GM12878 (cell line): ENCODE results near the gene AGMAT. TPM values are rescaled to one million over a fixed set of nuclear protein-coding genes. Genes with fewer than 3 reads are reported as not detected.
A peak's percentile ranks its signal among the peaks of the same experiment; 100 is the strongest.

Experiments used
- ATF2 ChIP-seq: IDR thresholded peaks from 2 replicates; pipeline ENCODE4 v1.6.1; 2012; ENCODE audit warnings: low read length, inconsistent platforms
- BACH1 ChIP-seq: fragments of 450-650 bp; IDR thresholded peaks from 2 replicates; pipeline ENCODE4 v1.6.1; 2017; ENCODE audit warnings: mild to moderate bottlenecking, borderline replicate concordance
- BCL11A ChIP-seq: IDR thresholded peaks from 2 replicates; pipeline ENCODE4 v1.6.1; 2011; ENCODE audit warnings: low read depth, low read length
- CHD2 ChIP-seq: IDR thresholded peaks from 2 replicates; pipeline ENCODE4 v1.6.1; 2011; ENCODE audit warnings: low read depth, low read length, improper control_type of control experiment, borderline replicate concordance
- CREM ChIP-seq: IDR thresholded peaks from 2 replicates; pipeline ENCODE4 v1.6.1; 2014; ENCODE audit warnings: antibody characterized with exemption, low read depth
- E4F1 ChIP-seq: fragments of 450-650 bp; IDR thresholded peaks from 2 replicates; pipeline ENCODE4 v1.6.1; 2018; ENCODE audit warnings: borderline replicate concordance, mild to moderate bottlenecking; ENCODE audit not compliant: partially characterized antibody
- EED ChIP-seq: sonication (generic); IDR thresholded peaks from 2 replicates; pipeline ENCODE4 v1.6.1; 2016; ENCODE audit warnings: antibody characterized with exemption, low read depth
- HDGF ChIP-seq: fragments of 450-650 bp; IDR thresholded peaks from 2 replicates; pipeline ENCODE4 v1.6.1; 2016; ENCODE audit warnings: antibody characterized with exemption
- JUNB ChIP-seq: IDR thresholded peaks from 2 replicates; pipeline ENCODE4 v1.6.1; 2016; ENCODE audit warnings: antibody characterized with exemption, mild to moderate bottlenecking
- LARP7 ChIP-seq: fragments of 450-650 bp; IDR thresholded peaks from 2 replicates; pipeline ENCODE4 v1.6.1; 2017; ENCODE audit warnings: mild to moderate bottlenecking
- NFIC ChIP-seq: IDR thresholded peaks from 2 replicates; pipeline ENCODE4 v1.6.1; 2012; ENCODE audit warnings: low read depth, mild to moderate bottlenecking, inconsistent platforms, low read length, moderate library complexity
- PML ChIP-seq: IDR thresholded peaks from 2 replicates; pipeline ENCODE4 v1.6.1; 2012; ENCODE audit warnings: low read length, inconsistent platforms
- SIX5 ChIP-seq: IDR thresholded peaks from 2 replicates; pipeline ENCODE4 v1.6.1; 2011; ENCODE audit warnings: mild to moderate bottlenecking, low read depth, low read length, moderate library complexity; ENCODE audit not compliant: severe bottlenecking
- SMAD1 ChIP-seq: fragments of 450-650 bp; IDR thresholded peaks from 2 replicates; pipeline ENCODE4 v1.6.1; 2018; ENCODE audit warnings: mild to moderate bottlenecking, low read depth; ENCODE audit not compliant: partially characterized antibody
- STAT3 ChIP-seq: IDR thresholded peaks from 2 replicates; pipeline ENCODE4 v1.6.1; 2011; ENCODE audit warnings: low read depth, low read length, improper control_type of control experiment
- ZBTB4 ChIP-seq: fragments of 450-650 bp; formaldehyde crosslinking; IDR thresholded peaks from 2 replicates; pipeline ENCODE4 v1.4.0; 2022; ENCODE audit warnings: mild to moderate bottlenecking, moderate library complexity
- ZNF384 ChIP-seq: IDR thresholded peaks from 2 replicates; pipeline ENCODE4 v1.6.1; 2012; ENCODE audit warnings: low read depth, mild to moderate bottlenecking, low read length, improper control_type of control experiment, borderline replicate concordance
- ZNF687 ChIP-seq: fragments of 450-650 bp; IDR thresholded peaks from 2 replicates; pipeline ENCODE4 v1.6.1; 2017; ENCODE audit warnings: mild to moderate bottlenecking, moderate library complexity
- ZZZ3 ChIP-seq: IDR thresholded peaks from 2 replicates; pipeline ENCODE4 v1.6.1; 2011; ENCODE audit warnings: low read depth; ENCODE audit not compliant: control insufficient read depth, insufficient read length
- polyA plus RNA-seq, 11 experiments: library from polyadenylated mRNA; depleted of rRNA in 4 of 11; unstranded in 6 of 11; stranded (reverse) in 5 of 11; fragments of >200 nt; fragmentation: Nextera tagmentation in 4 of 11; fragmentation: Illumina TruSeq in 1 of 11; extraction: Ambion mirVana in 4 of 11; extraction: Trizol in 1 of 11; gene quantifications; 1 replicate in 1 of 11; 2 replicates in 10 of 11; pipeline versions ENCODE4 v1.2.1 to v1.2.3, GENCODE V29; 2011 to 2016; ENCODE audit warnings: inconsistent platforms in 2 of 11, missing spikeins in 2 of 11, low read depth in 1 of 11
- total RNA-seq, 4 experiments: library from RNA; depleted of rRNA in 3 of 4; stranded (reverse); fragments of >200 nt in 3 of 4; fragmentation: Illumina TruSeq in 1 of 4; extraction: Trizol in 1 of 4; gene quantifications; 2 replicates each; pipeline versions ENCODE4 v1.2.1 to v1.2.3, GENCODE V29; 2013 to 2021

The AGMAT gene
- total and polyA plus RNA-seq, 10 of the 15 experiments (the other 5 are each of a cell fraction or from before 2014, with no cell fraction given): 0.47 to 7.9 (median 4.7) TPM

- TF ChIP-seq LARP7 (peak; percentile 75), PML (no peak), STAT3 (0 out of 2 replicates have a peak, but pooled peaks have one; percentile 66), ZNF687 (no peak), HDGF (peak; percentile 68), SMAD1 (no peak), ATF2 (no peak), JUNB (no peak), ZZZ3 (no peak), ZNF384 (no peak), ZBTB4 (CRISPR knock-in tag) (peak; percentile 85; the same call in 1 of the 2 replicates), EED (0 out of 2 replicates have a peak, but pooled peaks have one; percentile 58), SIX5 (no peak), CREM (peak; percentile 49; the same call in 1 of the 2 replicates), BACH1 (peak; percentile 41; the same call in 1 of the 2 replicates), BCL11A (no peak), NFIC (no peak), CHD2 (peak; percentile 59; the same call in 1 of the 2 replicates), E4F1 (peak; percentile 60)
Measured at GRCh38 chr1:15526490-15527339, 58.1 kb downstream of the AGMAT start, which contains the start of gene DNAJC16 (continued).
